Measurements from ENCODE around the gene JAK1. TPM values are rescaled to one million over a fixed set of nuclear protein-coding genes. Genes with fewer than 3 reads are reported as not detected.

Gene JAK1
- total RNA-seq, 2 donors from 2014 or later = 22.9 to 23.2 TPM

DNA sequence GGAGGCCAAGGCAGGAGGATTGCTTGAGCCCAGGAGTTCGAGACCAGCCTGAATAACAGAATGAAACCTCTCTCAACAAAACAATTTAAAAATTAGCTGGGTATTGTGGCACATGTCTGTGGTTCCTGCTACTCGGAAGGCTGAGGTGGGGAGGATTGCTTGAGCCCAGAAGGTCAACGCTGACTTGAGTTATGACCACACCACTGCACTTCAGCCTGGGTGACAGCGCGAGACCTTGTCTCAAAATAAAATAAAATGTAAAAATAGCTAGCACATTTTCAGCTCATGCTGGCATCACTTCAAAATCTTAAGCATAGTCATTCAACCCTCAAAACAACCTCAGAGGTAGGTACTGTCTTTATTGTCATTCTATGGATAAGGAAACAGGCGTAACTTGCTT, 6.4 kb downstream of the JAK1 start:
- H3K4me3 Mint-ChIP-seq = no peak overlapping the region

DNA sequence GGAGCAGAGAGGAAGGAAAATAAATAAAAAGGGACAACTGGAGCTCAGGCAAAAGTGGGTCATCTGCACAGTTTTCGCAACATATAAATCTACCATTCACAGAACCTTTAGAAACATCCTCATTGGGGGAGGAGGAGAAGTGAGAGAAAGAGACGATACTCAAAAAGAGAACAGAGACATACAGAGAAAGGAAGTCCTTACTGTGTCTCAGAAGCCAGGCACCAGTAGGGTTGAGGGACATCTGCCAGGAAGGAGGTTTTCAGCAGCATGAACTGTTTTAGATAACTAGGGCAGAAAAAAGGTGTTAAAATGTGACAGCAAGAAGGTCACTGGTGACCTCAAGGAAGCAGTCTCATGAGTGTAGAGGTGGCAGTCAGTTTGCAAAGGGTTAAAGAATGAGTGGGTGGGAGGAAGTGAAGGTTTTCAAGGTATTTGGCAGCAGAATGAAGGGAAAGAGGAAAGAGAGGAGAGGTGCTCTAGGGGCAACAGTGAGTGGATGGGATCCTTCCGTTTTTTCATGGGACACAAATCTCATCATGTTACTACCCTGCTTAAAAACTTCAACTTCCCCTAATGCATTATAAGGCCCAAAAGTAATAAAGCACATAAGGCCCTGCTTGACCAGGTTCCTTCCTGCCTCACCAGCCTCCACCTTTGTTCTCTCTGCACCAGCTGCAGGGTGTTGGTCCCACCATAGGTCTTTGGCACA, 9.5 kb downstream of the JAK1 start:
- Histone ChIP-seq H3K36me3 (ENCODE audit: control insufficient read depth, insufficient read depth, low read length) (no peaks in the 10 kb centered on the region), H3K27ac (ENCODE audit: low read depth, low read length) (no peak overlapping the region), H3K4me1 (ENCODE audit: control insufficient read depth, insufficient read depth, low read length) (no peaks in the 10 kb centered on the region), H3K9ac (ENCODE audit: extremely low read depth, low read length, poor library complexity, severe bottlenecking) (no peak overlapping the region), H3K4me3 (ENCODE audit: low read length) (no peak overlapping the region), H3K9me3 (ENCODE audit: control insufficient read depth, low read length) (no peaks in the 10 kb centered on the region), H3K27me3 (ENCODE audit: control insufficient read depth, insufficient read depth, low read length, poor library complexity, severe bottlenecking) (no peaks in the 10 kb centered on the region)
- H3K27ac Mint-ChIP-seq = no peak overlapping the region
- no peaks in the 10 kb centered on the region for H3K36me3 Mint-ChIP-seq (ENCODE audit: low read depth)
- H3K4me3 Mint-ChIP-seq = no peak overlapping the region
- no peaks in the 10 kb centered on the region for H3K9me3 Mint-ChIP-seq
- H3K27me3 Mint-ChIP-seq (ENCODE audit: insufficient read depth) = no peaks in the 10 kb centered on the region
- no peak for DNase-seq
- WGBS, 2 experiments (ENCODE audit: insufficient coverage in 1 of 2, insufficient read length in 1 of 2) = 73% methylated on average over 2 of the region's 3 CpGs; no CpG with 5 or more reads in 1 of the 2 experiments
- TF ChIP-seq, protein P1, sequence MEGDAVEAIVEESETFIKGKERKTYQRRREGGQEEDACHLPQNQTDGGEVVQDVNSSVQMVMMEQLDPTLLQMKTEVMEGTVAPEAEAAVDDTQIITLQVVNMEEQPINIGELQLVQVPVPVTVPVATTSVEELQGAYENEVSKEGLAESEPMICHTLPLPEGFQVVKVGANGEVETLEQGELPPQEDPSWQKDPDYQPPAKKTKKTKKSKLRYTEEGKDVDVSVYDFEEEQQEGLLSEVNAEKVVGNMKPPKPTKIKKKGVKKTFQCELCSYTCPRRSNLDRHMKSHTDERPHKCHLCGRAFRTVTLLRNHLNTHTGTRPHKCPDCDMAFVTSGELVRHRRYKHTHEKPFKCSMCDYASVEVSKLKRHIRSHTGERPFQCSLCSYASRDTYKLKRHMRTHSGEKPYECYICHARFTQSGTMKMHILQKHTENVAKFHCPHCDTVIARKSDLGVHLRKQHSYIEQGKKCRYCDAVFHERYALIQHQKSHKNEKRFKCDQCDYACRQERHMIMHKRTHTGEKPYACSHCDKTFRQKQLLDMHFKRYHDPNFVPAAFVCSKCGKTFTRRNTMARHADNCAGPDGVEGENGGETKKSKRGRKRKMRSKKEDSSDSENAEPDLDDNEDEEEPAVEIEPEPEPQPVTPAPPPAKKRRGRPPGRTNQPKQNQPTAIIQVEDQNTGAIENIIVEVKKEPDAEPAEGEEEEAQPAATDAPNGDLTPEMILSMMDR (conservative IDR thresholded peaks at IDR 0.05) = no peak
- H3K4me1 Mint-ChIP-seq = peaks cover 14% of the 10 kb centered on the region

More for the DNA sequence above, 6.4 kb downstream of the JAK1 start:
- H3K4me1 ChIP-seq (ENCODE audit: control insufficient read depth, insufficient read depth, low read length) = no peaks in the 10 kb centered on the region
- no peaks in the 10 kb centered on the region for H3K9me3 Mint-ChIP-seq
- no peak overlapping the region for H3K9ac ChIP-seq (ENCODE audit: extremely low read depth, low read length, poor library complexity, severe bottlenecking)
- DNase-seq = no peak
- 93 to 100% methylated on average over 1 to 6 of the region's 6 CpGs for WGBS, 2 experiments (ENCODE audit: insufficient coverage in 1 of 2, insufficient read length in 1 of 2)
- H3K9me3 ChIP-seq (ENCODE audit: control insufficient read depth, low read length) = no peaks in the 10 kb centered on the region
- no peak overlapping the region for H3K27ac Mint-ChIP-seq
- H3K4me1 Mint-ChIP-seq = peaks cover 16% of the 10 kb centered on the region
- H3K36me3 Mint-ChIP-seq (ENCODE audit: low read depth) = no peaks in the 10 kb centered on the region
- H3K4me3 ChIP-seq (ENCODE audit: low read length) = no peak overlapping the region
- no peak overlapping the region for H3K27ac ChIP-seq (ENCODE audit: low read depth, low read length)
- TF ChIP-seq, protein P1 (conservative IDR thresholded peaks at IDR 0.05) = no peak
- no peaks in the 10 kb centered on the region for H3K27me3 ChIP-seq (ENCODE audit: control insufficient read depth, insufficient read depth, low read length, poor library complexity, severe bottlenecking)
- H3K27me3 Mint-ChIP-seq (ENCODE audit: insufficient read depth) = peaks cover 11% of the 10 kb centered on the region
- H3K36me3 ChIP-seq (ENCODE audit: control insufficient read depth, insufficient read depth, low read length) = no peaks in the 10 kb centered on the region

DNA sequence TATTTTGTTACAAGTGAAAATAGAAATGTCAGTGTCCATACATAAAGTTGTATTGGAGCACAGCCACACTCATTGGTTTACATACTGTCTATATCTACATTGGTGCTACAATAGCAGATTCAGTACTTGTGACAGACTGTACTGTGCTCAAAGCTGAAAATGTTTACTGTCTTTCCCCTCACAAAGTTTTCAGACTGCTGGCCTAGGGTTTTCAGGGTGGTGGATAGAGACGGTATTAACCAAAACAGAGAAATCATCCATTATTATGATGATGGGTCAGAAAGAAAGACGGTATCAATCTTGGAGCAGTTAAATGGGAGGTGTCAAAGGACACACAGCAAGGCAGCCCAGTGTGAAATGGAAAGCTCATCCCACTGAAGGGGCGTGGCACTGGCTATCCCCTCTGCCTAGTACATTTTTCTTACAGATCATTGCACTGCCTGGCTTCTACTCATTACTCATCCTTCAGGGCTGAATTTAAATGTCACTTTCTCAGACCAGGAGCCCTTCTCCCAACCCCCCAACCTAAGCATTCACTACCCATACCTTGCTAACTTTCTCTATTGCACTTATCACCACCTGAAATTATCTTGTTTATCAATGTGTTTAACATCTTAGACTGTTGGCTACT, 10.2 kb downstream of the JAK1 start:
- Histone ChIP-seq H3K27ac (ENCODE audit: low read depth, low read length) (no peak overlapping the region), H3K4me3 (ENCODE audit: low read length) (no peak overlapping the region), H3K9me3 (ENCODE audit: control insufficient read depth, low read length) (no peaks in the 10 kb centered on the region), H3K9ac (ENCODE audit: extremely low read depth, low read length, poor library complexity, severe bottlenecking) (no peak overlapping the region), H3K4me1 (ENCODE audit: control insufficient read depth, insufficient read depth, low read length) (no peaks in the 10 kb centered on the region), H3K36me3 (ENCODE audit: control insufficient read depth, insufficient read depth, low read length) (no peaks in the 10 kb centered on the region), H3K27me3 (ENCODE audit: control insufficient read depth, insufficient read depth, low read length, poor library complexity, severe bottlenecking) (no peaks in the 10 kb centered on the region)
- TF ChIP-seq, protein P1 (conservative IDR thresholded peaks at IDR 0.05) = no peak
- no peaks in the 10 kb centered on the region for H3K36me3 Mint-ChIP-seq (ENCODE audit: low read depth)
- no peak overlapping the region for H3K4me3 Mint-ChIP-seq
- H3K27ac Mint-ChIP-seq = no peak overlapping the region
- H3K9me3 Mint-ChIP-seq = no peaks in the 10 kb centered on the region
- H3K27me3 Mint-ChIP-seq (ENCODE audit: insufficient read depth) = no peaks in the 10 kb centered on the region
- WGBS, 2 experiments (ENCODE audit: insufficient coverage in 1 of 2, insufficient read length in 1 of 2) = 48 to 69% methylated on average over 2 to 3 of the region's 3 CpGs
- no peak for DNase-seq
- peaks cover 17% of the 10 kb centered on the region for H3K4me1 Mint-ChIP-seq
